Activated CD4-positive, alpha-beta T cell treated with anti-CD3 and anti-CD28 coated beads, Interleukin-10, Interleukin-2, amounts not matched to agents 100 ng/mL and 50 ng/mL, durations not matched to agents 16 hours and 8 hours (primary cell): ENCODE measurements around the gene STARD5.

ENCODE experiments used
- DNase-seq: peaks from one replicate; pipeline ENCODE4 v3.0.0-alpha.2; 2020

The STARD5 gene

DNA sequence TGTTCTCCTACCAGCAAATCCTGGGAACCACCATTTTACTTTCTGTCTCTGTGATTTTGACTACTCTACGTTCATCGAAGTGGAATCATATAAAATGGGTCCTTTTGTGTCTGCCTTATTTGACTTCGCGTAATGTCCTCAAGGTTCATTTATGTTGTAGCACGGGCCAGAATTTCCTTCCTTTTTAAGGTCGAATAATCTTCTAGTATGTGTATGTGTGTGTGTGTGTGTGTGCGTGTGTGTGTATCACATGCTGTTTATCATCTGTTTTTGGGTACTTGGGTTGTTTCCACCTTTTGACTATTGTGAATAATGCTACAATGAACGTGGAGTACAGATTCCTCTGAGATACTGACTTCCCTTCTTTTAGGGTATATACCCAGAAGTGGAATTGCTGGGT is 35.3 kb downstream of the STARD5 start:
- DNase-seq = no peak

DNA sequence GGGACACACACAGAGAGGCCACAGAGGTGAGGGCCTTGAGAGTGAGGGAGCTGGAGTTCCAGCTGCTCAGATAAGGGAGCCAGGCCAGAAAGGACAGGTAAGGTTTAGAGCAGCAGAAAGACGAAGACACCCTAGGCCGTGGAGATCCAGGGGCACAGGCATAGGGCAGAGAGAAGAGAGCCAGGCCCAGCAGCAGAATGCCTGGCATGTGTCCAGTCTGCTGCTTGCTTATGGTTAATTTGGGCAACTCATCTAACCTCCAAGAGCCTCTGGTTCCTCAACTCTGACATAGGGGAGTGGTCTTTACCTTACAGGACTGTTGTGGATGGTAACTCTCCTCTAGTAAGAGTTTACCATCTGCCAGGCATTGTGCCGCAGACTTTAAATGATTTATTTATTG is 35.9 kb downstream of the STARD5 start:
- DNase-seq = no peak

GRCh38 chr15:81286621-81287121 is 37.3 kb downstream of the STARD5 start:
- DNase-seq = no peak

- no peak for DNase-seq
Observed at GRCh38 chr15:81285461-81285860, 38.5 kb downstream of the STARD5 start.

GRCh38 chr15:81284256-81285031 is 39.5 kb downstream of the STARD5 start:
- DNase-seq = no peak

DNA sequence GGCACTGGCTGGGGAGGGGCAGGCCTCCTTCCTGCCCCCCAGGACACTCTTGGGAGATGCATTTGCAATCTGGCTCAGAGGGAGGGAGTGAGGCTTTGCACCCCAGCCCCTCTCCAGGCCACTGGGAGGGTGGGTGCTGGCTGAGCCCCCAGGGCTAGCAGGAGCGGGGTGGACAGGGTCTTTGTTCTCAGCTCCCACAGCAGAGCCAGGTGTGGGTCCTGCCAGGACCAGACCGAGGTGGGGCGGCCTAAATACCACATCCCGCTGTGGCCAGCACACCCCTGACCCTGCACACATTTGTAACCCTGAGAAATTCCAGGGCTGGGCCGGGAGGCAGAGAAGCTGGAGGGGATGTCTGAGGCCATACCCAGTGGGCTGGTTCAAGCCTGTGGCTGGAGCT is 41.0 kb downstream of the STARD5 start:
- DNase-seq = no peak

DNA sequence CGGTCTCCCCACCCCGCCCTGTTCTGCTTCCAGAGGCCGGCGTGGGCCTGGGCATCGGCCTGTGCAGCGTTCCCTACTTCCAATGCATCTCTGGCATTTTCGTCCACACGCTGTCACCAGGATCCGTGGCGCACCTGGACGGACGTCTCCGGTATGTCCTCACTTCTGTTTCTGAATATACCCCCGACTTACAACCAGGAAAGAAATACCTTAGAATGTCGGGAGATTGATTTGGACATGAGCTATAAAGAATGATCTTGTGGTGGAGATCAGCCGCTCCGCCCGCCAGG is 41.4 kb downstream of the STARD5 start:
- no peak for DNase-seq

GRCh38 chr15:81281766-81282605 is 42.0 kb downstream of the STARD5 start:
- no peak for DNase-seq

DNA sequence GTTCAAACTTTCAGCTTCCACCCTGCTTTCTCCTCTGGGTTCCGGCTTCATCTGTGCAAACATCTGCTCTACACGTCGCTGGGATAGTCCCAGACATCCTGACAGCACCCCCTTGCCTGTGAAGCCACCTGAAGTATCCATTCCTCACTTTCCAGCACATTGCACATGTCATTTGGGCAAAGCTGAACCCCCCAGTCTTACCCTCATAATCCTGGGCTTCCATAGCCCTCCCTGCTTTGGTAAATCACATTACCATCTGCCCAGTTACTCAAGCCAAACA is 42.5 kb downstream of the STARD5 start:
- DNase-seq = no peak

GRCh38 chr15:81280696-81281455 is 43.1 kb downstream of the STARD5 start:
- no peak for DNase-seq

DNA sequence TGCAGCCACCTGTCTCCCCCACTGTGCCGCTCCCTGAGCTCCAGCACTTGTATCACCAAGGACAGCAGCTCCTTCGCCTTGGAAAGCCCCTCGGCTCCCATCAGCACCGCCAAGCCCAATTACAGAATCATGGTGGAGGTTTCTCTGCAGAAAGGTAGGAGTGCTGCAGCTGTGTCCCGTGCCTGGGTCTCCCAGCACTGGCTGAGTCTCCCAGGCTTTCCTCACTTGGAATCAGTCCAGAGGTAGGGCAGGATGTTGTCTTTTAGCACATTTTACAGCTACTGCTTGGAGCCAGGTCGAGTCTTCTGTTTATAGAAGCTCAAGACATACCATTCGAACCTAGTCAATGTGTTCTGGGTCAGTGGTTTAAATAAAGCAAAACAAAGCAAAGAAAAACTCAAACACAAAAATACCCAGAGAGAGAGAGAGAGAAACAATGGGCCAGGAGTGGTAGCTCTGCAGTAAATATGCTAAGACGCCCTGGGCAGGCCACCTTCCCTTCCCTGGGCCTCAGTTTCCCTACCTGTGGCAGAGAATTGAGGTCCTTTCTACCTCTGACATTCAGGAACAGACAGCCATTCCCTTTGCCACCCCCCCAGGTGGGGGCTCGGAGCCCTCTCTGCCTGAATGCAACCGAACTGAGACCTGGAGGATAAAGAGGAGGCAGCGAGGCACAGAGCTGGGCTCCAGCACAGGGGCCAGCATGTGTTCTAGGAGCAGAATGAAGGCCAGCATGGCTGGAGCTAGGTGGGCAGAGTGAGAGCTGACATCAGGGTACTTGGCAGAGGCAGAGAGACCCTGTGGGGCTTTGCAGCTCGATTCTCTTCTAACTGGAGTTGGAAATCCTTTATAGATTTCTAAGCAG is 44.1 kb downstream of the STARD5 start:
- no peak for DNase-seq

DNA sequence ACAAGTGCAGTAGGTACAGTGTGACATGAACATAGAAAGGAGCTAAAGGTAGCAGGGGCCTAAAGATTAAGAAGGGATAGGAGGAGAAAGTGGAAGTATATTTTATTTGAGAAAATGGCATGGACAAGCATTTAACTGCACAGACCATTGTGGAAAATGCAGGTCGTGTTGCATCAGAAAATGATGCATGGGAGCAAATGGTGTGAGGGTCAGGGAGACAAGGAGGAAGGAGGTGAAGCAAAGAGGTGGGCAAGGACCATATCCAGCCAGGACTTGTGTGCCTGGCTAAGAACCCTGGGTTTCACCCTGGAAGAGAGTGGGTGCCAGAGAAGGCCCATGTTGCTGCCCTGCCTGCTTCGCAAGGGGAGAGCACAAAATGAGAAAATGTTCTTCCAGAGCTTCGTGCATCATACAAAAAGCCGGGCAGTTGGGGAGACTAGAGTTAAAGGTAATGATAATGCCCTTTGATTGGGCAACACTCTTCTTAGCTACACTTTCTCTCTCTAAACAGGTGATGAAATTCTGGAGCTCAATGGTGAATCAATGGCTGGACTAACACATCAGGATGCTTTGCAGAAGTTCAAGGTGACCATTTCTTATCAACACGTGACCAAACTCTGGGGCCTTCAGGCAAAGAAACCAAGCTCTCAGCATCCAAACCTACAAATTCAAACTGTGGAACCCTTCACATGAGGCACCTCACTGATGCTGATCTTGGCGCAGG is 45.5 kb downstream of the STARD5 start:
- no peak for DNase-seq

- DNase-seq = no peak
Observed at GRCh38 chr15:81277851-81278250, 46.1 kb downstream of the STARD5 start.

DNA sequence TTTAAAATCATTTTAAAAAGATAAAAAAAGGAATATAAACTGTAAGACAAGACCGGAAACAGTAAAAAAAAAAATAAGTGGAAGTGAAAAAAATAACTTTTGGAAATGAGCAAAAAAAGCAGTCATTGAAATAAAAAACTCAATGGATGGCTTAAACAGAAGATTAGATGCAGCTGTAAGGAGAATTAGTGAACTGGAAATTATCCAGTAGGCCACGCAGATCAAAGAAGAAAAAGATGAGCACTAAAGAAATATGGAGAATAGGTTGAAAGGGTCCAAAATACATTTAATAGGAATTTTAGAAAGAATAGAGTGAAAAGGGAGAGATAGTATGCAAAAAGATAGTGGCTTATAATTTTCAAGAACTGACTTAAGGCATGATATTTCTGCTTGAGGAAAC is 47.0 kb downstream of the STARD5 start:
- DNase-seq = no peak

- DNase-seq = no peak
Observed at GRCh38 chr15:81275711-81276392, 48.1 kb downstream of the STARD5 start.

- DNase-seq = peak; percentile 88
Observed at GRCh38 chr15:81274931-81275707, 48.8 kb downstream of the STARD5 start.

GRCh38 chr15:81274255-81274654 is 49.7 kb downstream of the STARD5 start:
- no peak for DNase-seq

- no peak for DNase-seq
Observed at GRCh38 chr15:81273855-81274254, 50.1 kb downstream of the STARD5 start.

- no peak for DNase-seq
Observed at GRCh38 chr15:81273200-81273599, 50.7 kb downstream of the STARD5 start.

DNA sequence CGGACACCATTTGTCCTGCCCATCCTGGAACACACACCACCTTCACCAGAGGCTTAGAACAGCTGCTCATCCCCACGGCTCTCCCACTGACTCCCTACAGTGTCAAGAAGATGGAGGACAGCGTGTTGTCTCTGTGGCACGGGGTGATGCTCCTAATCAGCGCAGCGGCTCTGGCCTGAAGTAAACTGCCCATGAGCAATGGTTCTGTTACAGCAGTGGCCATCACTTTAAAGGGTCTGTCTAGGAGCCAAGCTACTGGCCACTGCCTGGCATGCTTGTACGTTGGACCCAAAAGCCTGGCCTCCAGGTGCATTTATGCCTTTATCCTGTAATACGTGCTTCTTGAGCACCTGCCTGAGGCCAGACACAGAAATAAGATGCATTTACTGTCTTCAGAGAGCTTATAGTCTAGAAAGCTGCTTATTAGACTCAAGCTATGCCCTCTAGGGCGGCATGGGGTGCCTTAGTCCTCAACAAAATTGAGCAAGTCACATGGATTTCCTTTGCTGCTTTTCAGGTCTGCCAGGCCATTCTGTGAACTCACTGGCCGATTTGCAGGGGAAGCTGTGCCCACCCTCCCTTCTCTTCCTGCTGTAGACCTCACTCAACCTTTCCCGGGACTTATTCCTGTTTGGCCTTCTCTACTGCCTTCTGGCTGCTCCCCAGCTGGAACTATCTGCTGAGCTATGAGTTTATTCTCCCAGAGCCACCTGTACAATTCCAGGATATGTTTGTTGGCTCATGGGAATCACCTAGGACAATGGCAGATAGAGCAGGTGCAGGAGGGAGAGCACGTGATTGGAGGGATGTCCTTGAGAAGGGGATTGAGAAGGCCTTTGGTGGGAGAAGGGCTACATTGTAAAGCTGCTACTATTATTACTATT is 51.9 kb downstream of the STARD5 start:
- no peak for DNase-seq
